ENCODE results near the gene SHANK3. TPM values are rescaled to one million over a fixed set of nuclear protein-coding genes. Genes with fewer than 3 reads are reported as not detected.

SHANK3 gene
- total and polyA plus RNA-seq, 9 donors, result 2.6 to 23.2 (median 6.2) TPM

DNA sequence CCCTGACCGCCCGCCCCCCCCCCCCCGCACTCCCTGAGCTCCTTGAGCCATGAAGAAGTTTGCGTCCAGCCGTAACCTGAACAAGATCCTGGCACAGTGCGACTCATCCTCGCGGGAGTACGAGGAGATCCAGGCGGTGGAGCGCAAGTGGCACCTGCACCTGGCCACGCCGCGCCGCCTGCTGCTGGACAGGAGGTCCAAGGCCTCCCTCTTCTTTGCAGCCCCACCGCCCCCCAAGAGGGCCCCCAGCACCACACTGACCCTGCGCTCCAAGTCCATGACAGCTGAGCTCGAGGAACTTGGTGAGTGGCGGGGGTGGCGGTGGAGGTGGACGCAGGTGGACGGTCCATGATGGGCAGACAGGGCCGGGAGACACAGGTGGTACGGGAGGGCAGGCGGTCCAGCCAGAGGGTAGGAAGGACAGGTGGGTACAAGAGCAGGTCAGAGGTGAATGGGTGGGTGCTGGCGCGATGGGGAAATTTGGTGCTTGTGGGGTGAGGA lies 33.3 kb downstream of the SHANK3 start:
- TF ChIP-seq, protein P1, sequence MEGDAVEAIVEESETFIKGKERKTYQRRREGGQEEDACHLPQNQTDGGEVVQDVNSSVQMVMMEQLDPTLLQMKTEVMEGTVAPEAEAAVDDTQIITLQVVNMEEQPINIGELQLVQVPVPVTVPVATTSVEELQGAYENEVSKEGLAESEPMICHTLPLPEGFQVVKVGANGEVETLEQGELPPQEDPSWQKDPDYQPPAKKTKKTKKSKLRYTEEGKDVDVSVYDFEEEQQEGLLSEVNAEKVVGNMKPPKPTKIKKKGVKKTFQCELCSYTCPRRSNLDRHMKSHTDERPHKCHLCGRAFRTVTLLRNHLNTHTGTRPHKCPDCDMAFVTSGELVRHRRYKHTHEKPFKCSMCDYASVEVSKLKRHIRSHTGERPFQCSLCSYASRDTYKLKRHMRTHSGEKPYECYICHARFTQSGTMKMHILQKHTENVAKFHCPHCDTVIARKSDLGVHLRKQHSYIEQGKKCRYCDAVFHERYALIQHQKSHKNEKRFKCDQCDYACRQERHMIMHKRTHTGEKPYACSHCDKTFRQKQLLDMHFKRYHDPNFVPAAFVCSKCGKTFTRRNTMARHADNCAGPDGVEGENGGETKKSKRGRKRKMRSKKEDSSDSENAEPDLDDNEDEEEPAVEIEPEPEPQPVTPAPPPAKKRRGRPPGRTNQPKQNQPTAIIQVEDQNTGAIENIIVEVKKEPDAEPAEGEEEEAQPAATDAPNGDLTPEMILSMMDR (IDR thresholded peaks at IDR 0.05), result no peak
- no peak for TF ChIP-seq POLR2A (IDR thresholded peaks at IDR 0.05)
- TF ChIP-seq EP300 (IDR thresholded peaks at IDR 0.05), result no peak
- Histone ChIP-seq H3K27ac (no peak overlapping the region), H3K9me3 (no peaks in the 10 kb centered on the region), H3K36me3 (no peaks in the 10 kb centered on the region), H3K27me3 (no peaks in the 10 kb centered on the region), H3K4me1 (ENCODE audit: insufficient read depth) (no peaks in the 10 kb centered on the region), H3K4me3 (no peak overlapping the region)
- peak in 1 of 5 donors; percentile 11 for DNase-seq
- WGBS, 3 donors, result 81 to 88% (median 84%) methylated on average over 24 to 27 of the region's 27 CpGs
- intact Hi-C loops (cut with DNase I), result no loop called here

DNA sequence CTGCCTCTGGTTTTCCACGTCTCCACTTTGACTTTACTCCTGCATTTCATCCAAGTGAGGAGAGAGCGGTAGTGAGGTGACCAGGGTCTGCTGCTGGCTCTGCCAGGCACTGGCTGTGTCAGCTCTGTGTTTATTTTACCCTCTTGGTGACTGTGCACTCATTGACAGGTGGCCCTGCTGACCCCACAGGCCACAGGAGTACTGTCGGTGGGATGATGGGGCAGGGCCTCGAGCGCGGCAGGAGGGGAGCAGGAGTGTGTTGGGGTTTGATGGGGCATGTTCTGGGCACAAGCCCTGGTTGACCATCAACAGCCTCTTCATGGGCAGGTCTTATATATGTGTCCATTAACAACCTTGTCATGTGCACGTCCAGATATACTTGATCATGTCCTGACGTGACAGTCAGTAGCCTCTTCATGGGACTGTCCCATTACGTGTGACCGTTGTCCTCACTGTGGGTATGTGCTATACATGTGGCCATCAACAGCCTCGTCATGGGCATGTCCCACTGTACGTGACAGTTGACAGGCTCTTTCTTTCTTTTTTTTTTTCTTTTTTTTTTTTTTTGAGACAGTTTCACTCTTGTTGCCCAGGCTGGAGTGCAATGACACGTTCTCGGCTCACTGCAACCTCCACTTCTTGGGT lies 34.0 kb downstream of the SHANK3 start:
- no peak for DNase-seq
- no peaks in the 10 kb centered on the region for H3K27me3 ChIP-seq
- no peaks in the 10 kb centered on the region for H3K9me3 ChIP-seq
- no peak overlapping the region for H3K27ac ChIP-seq
- H3K36me3 ChIP-seq, result no peaks in the 10 kb centered on the region
- no peaks in the 10 kb centered on the region for H3K4me1 ChIP-seq (ENCODE audit: insufficient read depth)
- no peak for TF ChIP-seq POLR2A (IDR thresholded peaks at IDR 0.05)
- TF ChIP-seq EP300 (IDR thresholded peaks at IDR 0.05), result no peak
- TF ChIP-seq, protein P1 (IDR thresholded peaks at IDR 0.05), result no peak
- no peak overlapping the region for H3K4me3 ChIP-seq
- WGBS, 3 donors, result 91 to 96% (median 95%) methylated on average over 14 of the region's 14 CpGs
- intact Hi-C loops (cut with DNase I), result no loop called here

DNA sequence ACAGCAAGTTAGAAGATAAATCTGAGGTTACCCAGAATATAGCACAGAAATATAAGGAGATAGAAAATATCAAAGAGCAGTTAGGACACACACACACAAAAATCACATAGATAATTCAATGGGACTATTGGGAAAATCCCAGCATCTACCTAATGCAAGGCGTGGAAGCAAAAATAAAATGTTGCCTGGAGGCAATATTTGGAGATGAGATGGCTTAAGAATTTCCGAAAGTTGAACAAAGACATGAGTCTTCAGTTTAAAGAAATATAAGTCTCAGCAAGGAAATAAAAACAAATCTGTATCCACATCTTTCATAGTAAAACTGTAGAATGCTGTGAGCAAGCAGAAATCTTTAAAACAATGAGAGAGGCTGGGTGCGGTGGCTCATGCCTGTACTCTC lies 35.9 kb downstream of the SHANK3 start:
- Histone ChIP-seq H3K4me1 (ENCODE audit: insufficient read depth) (no peaks in the 10 kb centered on the region), H3K27ac (no peak overlapping the region), H3K36me3 (no peaks in the 10 kb centered on the region), H3K4me3 (no peak overlapping the region), H3K27me3 (no peaks in the 10 kb centered on the region), H3K9me3 (no peaks in the 10 kb centered on the region)
- TF ChIP-seq, protein P1 (IDR thresholded peaks at IDR 0.05), result no peak
- no peak for TF ChIP-seq EP300 (IDR thresholded peaks at IDR 0.05)
- no peak for TF ChIP-seq POLR2A (IDR thresholded peaks at IDR 0.05)
- 97 to 98% (median 97%) methylated on average over 3 of the region's 3 CpGs for WGBS, 3 donors
- no peak for DNase-seq
- intact Hi-C loops (cut with DNase I), result no loop called here

DNA sequence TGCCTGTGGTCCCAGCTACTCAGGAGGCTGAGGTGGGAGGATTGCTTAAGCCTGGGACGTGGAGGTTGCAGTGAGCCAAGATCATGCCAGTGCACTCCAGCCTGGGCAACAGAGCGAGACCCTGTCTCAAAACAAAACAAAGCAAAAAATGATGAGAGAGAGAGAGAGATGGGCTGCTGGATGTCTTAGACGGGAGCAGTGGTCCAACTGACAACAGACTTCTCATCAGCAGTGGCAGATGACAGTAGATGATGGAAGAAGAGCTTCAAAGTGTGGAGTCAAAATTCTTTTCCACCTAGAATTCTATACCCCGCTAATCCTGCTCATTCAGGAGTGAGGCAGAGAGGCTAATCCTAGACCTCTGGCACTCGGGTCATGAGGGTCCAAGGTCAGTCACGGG lies 36.4 kb downstream of the SHANK3 start:
- DNase-seq, result no peak
- intact Hi-C loops (cut with DNase I), result no loop called here
- TF ChIP-seq, protein P1 (IDR thresholded peaks at IDR 0.05), result no peak
- TF ChIP-seq EP300 (IDR thresholded peaks at IDR 0.05), result no peak
- TF ChIP-seq POLR2A (IDR thresholded peaks at IDR 0.05), result no peak
- Histone ChIP-seq H3K27ac (no peak overlapping the region), H3K4me1 (ENCODE audit: insufficient read depth) (no peaks in the 10 kb centered on the region), H3K9me3 (no peaks in the 10 kb centered on the region), H3K27me3 (no peaks in the 10 kb centered on the region), H3K36me3 (no peaks in the 10 kb centered on the region), H3K4me3 (no peak overlapping the region)
- 90 to 91% (median 90%) methylated on average over 6 of the region's 6 CpGs for WGBS, 3 donors
